ENCODE results near the gene TMEM38A.

GRCh38 chr19:16715611-16716010, 54.7 kb downstream of the TMEM38A start:
- TF ChIP-seq, protein P1, sequence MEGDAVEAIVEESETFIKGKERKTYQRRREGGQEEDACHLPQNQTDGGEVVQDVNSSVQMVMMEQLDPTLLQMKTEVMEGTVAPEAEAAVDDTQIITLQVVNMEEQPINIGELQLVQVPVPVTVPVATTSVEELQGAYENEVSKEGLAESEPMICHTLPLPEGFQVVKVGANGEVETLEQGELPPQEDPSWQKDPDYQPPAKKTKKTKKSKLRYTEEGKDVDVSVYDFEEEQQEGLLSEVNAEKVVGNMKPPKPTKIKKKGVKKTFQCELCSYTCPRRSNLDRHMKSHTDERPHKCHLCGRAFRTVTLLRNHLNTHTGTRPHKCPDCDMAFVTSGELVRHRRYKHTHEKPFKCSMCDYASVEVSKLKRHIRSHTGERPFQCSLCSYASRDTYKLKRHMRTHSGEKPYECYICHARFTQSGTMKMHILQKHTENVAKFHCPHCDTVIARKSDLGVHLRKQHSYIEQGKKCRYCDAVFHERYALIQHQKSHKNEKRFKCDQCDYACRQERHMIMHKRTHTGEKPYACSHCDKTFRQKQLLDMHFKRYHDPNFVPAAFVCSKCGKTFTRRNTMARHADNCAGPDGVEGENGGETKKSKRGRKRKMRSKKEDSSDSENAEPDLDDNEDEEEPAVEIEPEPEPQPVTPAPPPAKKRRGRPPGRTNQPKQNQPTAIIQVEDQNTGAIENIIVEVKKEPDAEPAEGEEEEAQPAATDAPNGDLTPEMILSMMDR (IDR thresholded peaks at IDR 0.05), result no peak
- no peak for TF ChIP-seq ZFX (IDR thresholded peaks at IDR 0.05; ENCODE audit: borderline replicate concordance)
